ENCODE measurements around the gene KIF16B.
"Not testable (repeated sequence)": the region's sequence is repeated elsewhere in the genome, so short reads cannot be mapped to it uniquely, and the experiment has no call there.

Gene KIF16B

DNA sequence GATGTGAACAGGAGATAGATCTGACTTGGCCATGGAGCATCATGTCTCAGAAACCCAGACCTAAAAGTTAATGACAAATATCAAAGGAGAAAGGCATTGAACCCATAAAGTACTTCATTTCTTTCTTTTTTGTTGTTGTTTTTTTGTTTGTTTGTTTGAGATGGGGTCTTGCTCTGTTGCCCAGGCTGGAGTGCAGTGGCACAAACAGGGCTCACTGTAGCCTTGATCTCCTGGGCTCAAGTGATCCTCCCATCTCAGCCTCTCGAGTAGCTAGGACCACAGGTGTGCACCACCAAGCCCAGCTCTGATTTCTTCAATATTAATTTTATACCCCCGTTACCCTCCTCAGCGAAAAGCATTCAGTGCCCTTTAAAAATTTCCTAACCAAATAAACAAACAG, 45.8 kb downstream of the KIF16B start:
- Histone ChIP-seq H3K4ac (ENCODE audit: low read depth in 1 of 2, low read length in 2 of 2) (no peak overlapping the region), H3K36me3 (ENCODE audit: control insufficient read depth in 1 of 2, insufficient read depth in 2 of 2, low read depth in 1 of 2, low read length in 2 of 2) (peaks cover 0 to 8% of the 10 kb centered on the region in 2 experiments), H2BK120ac (ENCODE audit: low read depth, low read length) (no peak overlapping the region), H3K79me1 (replicated peaks; ENCODE audit: low read length, poor library complexity, severe bottlenecking) (peaks cover 11% of the 10 kb centered on the region), H2AFZ (ENCODE audit: low read depth, low read length) (no peak overlapping the region), H2BK5ac (ENCODE audit: low read depth, low read length, poor library complexity, severe bottlenecking) (no peak overlapping the region), H3K4me2 (ENCODE audit: low read length, poor library complexity, severe bottlenecking) (no peak overlapping the region), H3K14ac (ENCODE audit: low read length in 2 of 2) (no peak overlapping the region), H4K91ac (ENCODE audit: low read length) (no peak overlapping the region), H3K9me3 (ENCODE audit: control insufficient read depth, low read length) (no peaks in the 10 kb centered on the region), H3K27ac (ENCODE audit: low read length, poor library complexity, severe bottlenecking) (no peak overlapping the region), H3K4me3 (ENCODE audit: insufficient read depth in 1 of 2, low read depth in 1 of 2, low read length in 2 of 2) (no peak overlapping the region), H3K27me3 (ENCODE audit: control insufficient read depth in 1 of 2, insufficient read depth in 1 of 2, low read length in 2 of 2) (no peaks in the 10 kb centered on the region), H3K4me1 (ENCODE audit: control insufficient read depth, insufficient read depth, low read depth, low read length) (peaks cover 13% of the 10 kb centered on the region), H2BK12ac (ENCODE audit: low read length in 2 of 2) (no peak overlapping the region), H3K18ac (ENCODE audit: low read depth in 1 of 2, low read length in 2 of 2) (no peak overlapping the region), H2AK5ac (ENCODE audit: low read length, severe bottlenecking) (no peak overlapping the region), H2BK15ac (ENCODE audit: low read depth, poor library complexity, severe bottlenecking) (no peak overlapping the region), H4K8ac (ENCODE audit: low read length) (no peak overlapping the region), H3K23ac (ENCODE audit: low read length in 2 of 2) (no peak overlapping the region), H3K9ac (ENCODE audit: low read length) (peak overlapping the region; percentile 57)
- DNase-seq, result no peak
- WGBS, result 98% methylated on average over 3 of the region's 3 CpGs

DNA sequence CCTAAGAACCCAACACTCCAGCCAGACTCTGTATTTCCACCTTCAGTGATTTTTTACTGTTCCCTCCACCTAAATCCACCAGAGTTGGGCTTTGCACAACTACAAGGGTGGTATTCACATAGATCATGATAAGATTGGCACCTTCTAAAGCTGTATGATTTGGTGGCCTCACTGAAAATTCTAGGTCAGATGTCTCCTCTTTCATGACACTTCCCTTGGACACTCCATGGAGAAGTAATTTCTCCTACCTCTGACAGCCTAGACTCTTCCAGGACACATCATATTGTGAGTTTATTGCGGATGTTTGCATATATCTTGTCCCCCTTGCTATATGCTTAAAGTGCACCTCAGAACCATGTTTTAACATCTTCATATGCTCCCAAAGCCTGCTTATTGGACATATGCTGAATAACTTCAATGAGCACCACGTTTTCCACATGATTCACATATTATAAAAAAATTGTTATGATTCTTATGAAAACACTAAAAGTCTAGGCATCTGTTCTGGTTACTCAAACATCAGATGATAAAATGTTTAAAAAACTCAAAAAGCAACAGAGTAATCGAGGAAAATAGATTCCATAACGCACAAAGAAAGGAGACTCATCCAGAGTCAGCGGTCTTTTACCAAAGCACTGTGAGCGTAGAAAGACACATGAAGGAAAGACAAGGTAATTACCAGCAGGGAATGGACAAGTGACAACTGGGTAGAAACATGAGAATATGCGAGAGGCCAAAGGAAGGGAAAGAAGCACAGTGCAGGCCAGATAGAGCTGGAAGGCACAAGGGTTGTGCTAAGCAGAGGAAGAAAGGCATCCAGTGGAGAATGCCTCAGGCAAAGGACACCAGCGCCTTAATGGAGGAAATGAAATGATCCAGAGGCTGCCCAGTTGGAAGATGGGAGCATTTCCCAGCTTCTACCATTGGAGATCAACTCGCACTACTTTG, 46.5 kb downstream of the KIF16B start:
- Histone ChIP-seq H3K14ac (ENCODE audit: low read length in 2 of 2) (no peak overlapping the region), H2AFZ (ENCODE audit: low read depth, low read length) (no peak overlapping the region), H2AK5ac (ENCODE audit: low read length, severe bottlenecking) (no peak overlapping the region), H2BK15ac (ENCODE audit: low read depth, poor library complexity, severe bottlenecking) (no peak overlapping the region), H3K36me3 (ENCODE audit: control insufficient read depth in 1 of 2, insufficient read depth in 2 of 2, low read depth in 1 of 2, low read length in 2 of 2) (peaks cover 0 to 8% of the 10 kb centered on the region in 2 experiments), H3K79me1 (replicated peaks; ENCODE audit: low read length, poor library complexity, severe bottlenecking) (peaks cover 8% of the 10 kb centered on the region), H2BK12ac (ENCODE audit: low read length in 2 of 2) (peak overlapping the region in 1 of 2 experiments; percentile 45), H3K4me1 (ENCODE audit: control insufficient read depth, insufficient read depth, low read depth, low read length) (peaks cover 13% of the 10 kb centered on the region), H2BK5ac (ENCODE audit: low read depth, low read length, poor library complexity, severe bottlenecking) (no peak overlapping the region), H2BK120ac (ENCODE audit: low read depth, low read length) (peak overlapping the region; percentile 27), H3K23ac (ENCODE audit: low read length in 2 of 2) (no peak overlapping the region), H4K91ac (ENCODE audit: low read length) (no peak overlapping the region), H3K4me3 (ENCODE audit: insufficient read depth in 1 of 2, low read depth in 1 of 2, low read length in 2 of 2) (no peak overlapping the region), H3K9me3 (ENCODE audit: control insufficient read depth, low read length) (no peaks in the 10 kb centered on the region), H3K18ac (ENCODE audit: low read depth in 1 of 2, low read length in 2 of 2) (peak overlapping the region in 1 of 2 experiments; percentile 28), H3K9ac (ENCODE audit: low read length) (no peak overlapping the region), H4K8ac (ENCODE audit: low read length) (no peak overlapping the region), H3K27me3 (ENCODE audit: control insufficient read depth in 1 of 2, insufficient read depth in 1 of 2, low read length in 2 of 2) (no peaks in the 10 kb centered on the region), H3K27ac (ENCODE audit: low read length, poor library complexity, severe bottlenecking) (no peak overlapping the region), H3K4me2 (ENCODE audit: low read length, poor library complexity, severe bottlenecking) (no peak overlapping the region), H3K4ac (ENCODE audit: low read depth in 1 of 2, low read length in 2 of 2) (peak overlapping the region in 1 of 2 experiments; percentile 9)
- no peak for DNase-seq
- WGBS, result 92% methylated on average over 8 of the region's 9 CpGs

DNA sequence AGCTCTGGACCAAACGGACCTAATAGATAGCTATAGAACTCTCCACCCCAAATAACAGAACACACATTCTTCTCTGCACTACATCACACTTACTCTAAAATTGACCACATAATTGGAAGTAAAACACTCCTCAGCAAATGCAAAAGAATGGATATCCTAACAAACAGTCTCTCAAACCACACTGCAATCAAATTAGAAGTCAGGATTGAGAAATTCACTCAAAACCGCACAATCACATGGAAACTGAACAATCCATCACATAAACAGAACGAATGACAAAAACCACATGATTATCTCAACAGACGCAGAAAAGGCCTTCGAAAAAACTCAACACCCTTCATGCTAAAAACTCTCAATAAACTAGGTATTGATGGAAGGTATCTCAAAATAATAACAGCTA, 50.6 kb downstream of the KIF16B start:
- H3K4me1 ChIP-seq (ENCODE audit: control insufficient read depth, insufficient read depth, low read depth, low read length); H3K9ac ChIP-seq (ENCODE audit: low read length); H2BK15ac ChIP-seq (ENCODE audit: low read depth, poor library complexity, severe bottlenecking); H4K91ac ChIP-seq (ENCODE audit: low read length); H3K36me3 ChIP-seq (ENCODE audit: control insufficient read depth in 1 of 2, insufficient read depth in 2 of 2, low read depth in 1 of 2, low read length in 2 of 2); H2BK12ac ChIP-seq (ENCODE audit: low read length in 2 of 2); H3K4me2 ChIP-seq (ENCODE audit: low read length, poor library complexity, severe bottlenecking); H3K4ac ChIP-seq (ENCODE audit: low read depth in 1 of 2, low read length in 2 of 2); H3K9me3 ChIP-seq (ENCODE audit: control insufficient read depth, low read length); H2AFZ ChIP-seq (ENCODE audit: low read depth, low read length); H3K18ac ChIP-seq (ENCODE audit: low read depth in 1 of 2, low read length in 2 of 2); H3K79me1 ChIP-seq (replicated peaks; ENCODE audit: low read length, poor library complexity, severe bottlenecking); H3K27ac ChIP-seq (ENCODE audit: low read length, poor library complexity, severe bottlenecking); H2AK5ac ChIP-seq (ENCODE audit: low read length, severe bottlenecking); H3K14ac ChIP-seq (ENCODE audit: low read length in 2 of 2); H2BK120ac ChIP-seq (ENCODE audit: low read depth, low read length); H4K8ac ChIP-seq (ENCODE audit: low read length); H3K23ac ChIP-seq (ENCODE audit: low read length in 2 of 2); H2BK5ac ChIP-seq (ENCODE audit: low read depth, low read length, poor library complexity, severe bottlenecking); H3K27me3 ChIP-seq (ENCODE audit: control insufficient read depth in 1 of 2, insufficient read depth in 1 of 2, low read length in 2 of 2); H3K4me3 ChIP-seq (ENCODE audit: insufficient read depth in 1 of 2, low read depth in 1 of 2, low read length in 2 of 2): not testable (repeated sequence)
- 78% methylated on average over 2 of the region's 5 CpGs for WGBS
- peak; percentile 30 for DNase-seq

DNA sequence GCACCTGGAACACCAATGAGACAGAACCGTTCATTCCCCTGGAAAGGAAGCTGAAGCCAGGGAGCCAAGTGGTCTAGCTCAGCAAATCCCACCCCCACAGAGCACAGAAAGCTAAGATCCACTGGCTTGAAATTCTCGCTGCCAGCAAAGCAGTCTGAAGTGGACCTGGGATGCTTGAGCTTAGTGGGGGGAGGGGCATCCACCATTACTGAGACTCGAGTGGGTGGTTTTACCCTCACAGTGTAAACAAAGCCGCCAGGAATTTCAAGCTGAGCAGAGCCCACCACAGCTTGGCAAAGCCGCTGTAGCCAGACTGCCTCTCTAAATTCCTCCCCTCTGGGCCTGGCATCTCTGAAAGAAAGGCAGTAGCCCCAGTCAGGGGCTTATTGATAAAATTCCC, 53.1 kb downstream of the KIF16B start:
- 62% methylated on average over 5 of the region's 5 CpGs for WGBS
- Histone ChIP-seq H3K27ac (ENCODE audit: low read length, poor library complexity, severe bottlenecking) (no peak overlapping the region), H3K4me2 (ENCODE audit: low read length, poor library complexity, severe bottlenecking) (no peak overlapping the region), H3K27me3 (ENCODE audit: control insufficient read depth in 1 of 2, insufficient read depth in 1 of 2, low read length in 2 of 2) (no peaks in the 10 kb centered on the region), H2BK120ac (ENCODE audit: low read depth, low read length) (no peak overlapping the region), H3K79me1 (replicated peaks; ENCODE audit: low read length, poor library complexity, severe bottlenecking) (peaks cover 8% of the 10 kb centered on the region), H3K4ac (ENCODE audit: low read depth in 1 of 2, low read length in 2 of 2) (no peak overlapping the region), H3K23ac (ENCODE audit: low read length in 2 of 2) (no peak overlapping the region), H4K91ac (ENCODE audit: low read length) (no peak overlapping the region), H2BK15ac (ENCODE audit: low read depth, poor library complexity, severe bottlenecking) (no peak overlapping the region), H3K4me1 (ENCODE audit: control insufficient read depth, insufficient read depth, low read depth, low read length) (peaks cover 1% of the 10 kb centered on the region), H2BK5ac (ENCODE audit: low read depth, low read length, poor library complexity, severe bottlenecking) (no peak overlapping the region), H3K4me3 (ENCODE audit: insufficient read depth in 1 of 2, low read depth in 1 of 2, low read length in 2 of 2) (no peak overlapping the region), H3K9me3 (ENCODE audit: control insufficient read depth, low read length) (no peaks in the 10 kb centered on the region), H2AFZ (ENCODE audit: low read depth, low read length) (no peak overlapping the region), H3K18ac (ENCODE audit: low read depth in 1 of 2, low read length in 2 of 2) (no peak overlapping the region), H2AK5ac (ENCODE audit: low read length, severe bottlenecking) (no peak overlapping the region), H3K36me3 (ENCODE audit: control insufficient read depth in 1 of 2, insufficient read depth in 2 of 2, low read depth in 1 of 2, low read length in 2 of 2) (peaks cover 0 to 8% of the 10 kb centered on the region in 2 experiments), H3K9ac (ENCODE audit: low read length) (no peak overlapping the region), H2BK12ac (ENCODE audit: low read length in 2 of 2) (no peak overlapping the region), H4K8ac (ENCODE audit: low read length) (no peak overlapping the region), H3K14ac (ENCODE audit: low read length in 2 of 2) (no peak overlapping the region)
- DNase-seq, result no peak

Data from mesenchymal stem cell (in vitro differentiated cells and primary cell).